Measurements from ENCODE around the gene TRIM65.

TRIM65 gene

DNA sequence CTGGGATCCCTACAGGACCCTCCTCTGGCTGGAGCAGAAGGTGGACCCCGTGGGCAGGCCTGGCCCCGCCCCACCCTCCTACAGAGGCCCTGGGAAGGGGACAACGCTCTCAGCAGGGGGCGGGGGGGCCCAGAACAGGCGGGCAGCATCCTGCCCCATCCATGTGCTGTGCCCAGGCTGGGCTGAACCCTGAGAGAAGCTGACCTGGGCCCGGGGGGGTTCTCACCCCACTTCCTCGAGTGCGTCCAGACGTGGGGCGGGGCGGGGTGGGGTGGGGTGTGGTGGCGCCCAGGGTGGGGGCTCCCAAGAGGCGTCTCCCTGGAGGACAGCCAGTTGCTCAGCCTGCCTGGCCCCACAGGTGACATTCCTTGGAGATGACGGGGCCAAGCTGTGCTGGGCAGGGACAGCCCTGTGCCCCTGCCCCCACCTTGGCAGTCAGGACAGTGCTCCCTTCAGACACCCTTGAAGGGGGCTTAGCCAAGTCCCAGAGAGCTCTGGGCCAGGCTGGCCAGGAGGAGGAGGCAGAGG is 52.2 kb downstream of the TRIM65 start:
- H3K18ac ChIP-seq (ENCODE audit: low read depth in 1 of 2, low read length in 2 of 2) = peak overlapping the region in 1 of 2 experiments; percentile 52
- peaks cover 42 to 50% of the 10 kb centered on the region in 2 experiments for H3K36me3 ChIP-seq (ENCODE audit: control insufficient read depth in 1 of 2, insufficient read depth in 2 of 2, low read depth in 1 of 2, low read length in 2 of 2)
- H2BK5ac ChIP-seq (ENCODE audit: low read depth, low read length, poor library complexity, severe bottlenecking) = no peak overlapping the region
- no peak overlapping the region for H3K4ac ChIP-seq (ENCODE audit: low read depth in 1 of 2, low read length in 2 of 2)
- peak overlapping the region; percentile 61 for H4K8ac ChIP-seq (ENCODE audit: low read length)
- H2AK5ac ChIP-seq (ENCODE audit: low read length, severe bottlenecking) = peak overlapping the region; percentile 85
- no peak for DNase-seq
- H3K4me2 ChIP-seq (ENCODE audit: low read length, poor library complexity, severe bottlenecking) = no peak overlapping the region
- H3K27ac ChIP-seq (ENCODE audit: low read length, poor library complexity, severe bottlenecking) = no peak overlapping the region
- H3K9me3 ChIP-seq (ENCODE audit: control insufficient read depth, low read length) = no peaks in the 10 kb centered on the region
- no peak overlapping the region for H2BK120ac ChIP-seq (ENCODE audit: low read depth, low read length)
- no peak overlapping the region for H3K23ac ChIP-seq (ENCODE audit: low read length in 2 of 2)
- no peaks in the 10 kb centered on the region for H3K27me3 ChIP-seq (ENCODE audit: control insufficient read depth in 1 of 2, insufficient read depth in 1 of 2, low read length in 2 of 2)
- H4K91ac ChIP-seq (ENCODE audit: low read length) = peak overlapping the region; percentile 70
- peak overlapping the region; percentile 6 for H3K9ac ChIP-seq (ENCODE audit: low read length)
- H3K4me3 ChIP-seq (ENCODE audit: insufficient read depth in 1 of 2, low read depth in 1 of 2, low read length in 2 of 2) = no peak overlapping the region
- peak overlapping the region in 1 of 2 experiments; percentile 84 for H3K14ac ChIP-seq (ENCODE audit: low read length in 2 of 2)
- WGBS = 79% methylated on average over 12 of the region's 14 CpGs
- no peak overlapping the region for H2BK15ac ChIP-seq (ENCODE audit: low read depth, poor library complexity, severe bottlenecking)
- H2AFZ ChIP-seq (ENCODE audit: low read depth, low read length) = no peak overlapping the region
- H3K79me1 ChIP-seq (replicated peaks; ENCODE audit: low read length, poor library complexity, severe bottlenecking) = peaks cover 12% of the 10 kb centered on the region
- peak overlapping the region in 1 of 2 experiments; percentile 43 for H2BK12ac ChIP-seq (ENCODE audit: low read length in 2 of 2)
- peaks cover 22% of the 10 kb centered on the region for H3K4me1 ChIP-seq (ENCODE audit: control insufficient read depth, insufficient read depth, low read depth, low read length)

DNA sequence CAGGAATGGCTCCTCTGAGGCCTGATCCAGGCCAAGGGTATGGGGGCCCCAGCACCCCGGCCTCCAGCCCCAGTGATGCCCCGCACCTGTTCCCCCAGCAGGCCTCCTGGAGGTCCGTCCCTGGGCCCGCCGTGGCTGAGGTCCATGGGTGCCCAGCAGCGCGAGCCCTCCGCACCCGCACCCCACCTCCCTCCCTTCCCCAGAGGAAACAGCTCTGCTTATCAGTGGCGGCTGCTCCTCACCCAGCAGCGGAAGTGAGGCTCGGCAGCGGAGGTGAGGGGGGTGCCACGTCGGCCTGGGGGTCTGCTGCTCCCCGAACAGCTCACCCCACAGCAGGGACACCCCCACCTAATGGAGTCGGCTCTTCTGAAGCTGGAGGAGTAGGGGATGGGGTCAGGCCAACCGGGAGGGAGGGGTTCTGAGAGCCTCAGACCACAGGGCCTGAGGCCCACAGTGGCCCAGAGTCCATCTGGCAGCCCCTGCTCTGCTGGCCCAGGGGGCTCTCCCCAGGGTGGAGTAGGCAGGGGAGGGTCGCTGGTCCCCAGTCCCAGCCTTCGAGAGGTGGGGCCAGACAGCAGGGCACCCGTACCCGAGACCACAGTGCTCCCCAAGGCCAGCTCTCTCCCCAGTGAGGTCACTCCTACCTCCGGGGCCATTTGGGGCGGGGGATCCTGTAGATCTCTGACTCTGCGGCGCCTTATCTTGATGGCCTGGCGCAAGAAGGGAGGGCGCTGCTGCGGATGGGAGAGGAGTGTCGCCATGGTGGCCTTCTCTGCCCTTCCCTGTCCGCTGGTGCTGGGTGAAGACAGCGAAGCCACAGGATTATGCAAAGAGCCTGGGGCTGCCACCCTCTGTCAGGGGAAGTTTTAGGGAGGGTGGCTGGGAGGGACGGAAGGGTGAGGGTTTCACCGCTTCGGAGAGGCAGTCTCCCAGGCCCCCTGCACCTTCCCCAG is 52.9 kb downstream of the TRIM65 start, which contains the start of gene UNC13D:
TSS of gene UNC13D (minus strand) at position 828 of the 953 bp plus-strand sequence. CDS start at position 761, 67 bp downstream.
- peak within 1 kb of the TSS; percentile 85 for H2AK5ac ChIP-seq (ENCODE audit: low read length, severe bottlenecking)
- H3K27me3 ChIP-seq (ENCODE audit: control insufficient read depth in 1 of 2, insufficient read depth in 1 of 2, low read length in 2 of 2) = no peaks in the 10 kb centered on the region
- no peak within 1 kb of the TSS for H2BK120ac ChIP-seq (ENCODE audit: low read depth, low read length)
- peak within 1 kb of the TSS; percentile 35 to 44 for H3K4ac ChIP-seq (ENCODE audit: low read depth in 1 of 2, low read length in 2 of 2)
- DNase-seq = no peak
- peaks cover 22% of the 10 kb centered on the region for H3K4me1 ChIP-seq (ENCODE audit: control insufficient read depth, insufficient read depth, low read depth, low read length)
- H3K4me3 ChIP-seq (ENCODE audit: insufficient read depth in 1 of 2, low read depth in 1 of 2, low read length in 2 of 2) = no peak within 1 kb of the TSS
- H2BK5ac ChIP-seq (ENCODE audit: low read depth, low read length, poor library complexity, severe bottlenecking) = no peak within 1 kb of the TSS
- no peak within 1 kb of the TSS for H2BK15ac ChIP-seq (ENCODE audit: low read depth, poor library complexity, severe bottlenecking)
- no peak within 1 kb of the TSS for H2AFZ ChIP-seq (ENCODE audit: low read depth, low read length)
- H3K9me3 ChIP-seq (ENCODE audit: control insufficient read depth, low read length) = no peaks in the 10 kb centered on the region
- H3K23ac ChIP-seq (ENCODE audit: low read length in 2 of 2) = no peak within 1 kb of the TSS
- H4K91ac ChIP-seq (ENCODE audit: low read length) = peak within 1 kb of the TSS; percentile 70
- WGBS = 89% methylated on average over 24 of the region's 35 CpGs
- peak within 1 kb of the TSS in 1 of 2 experiments; percentile 43 for H2BK12ac ChIP-seq (ENCODE audit: low read length in 2 of 2)
- peak within 1 kb of the TSS; percentile 83 for H4K8ac ChIP-seq (ENCODE audit: low read length)
- peak within 1 kb of the TSS; percentile 6 for H3K9ac ChIP-seq (ENCODE audit: low read length)
- no peak within 1 kb of the TSS for H3K4me2 ChIP-seq (ENCODE audit: low read length, poor library complexity, severe bottlenecking)
- H3K27ac ChIP-seq (ENCODE audit: low read length, poor library complexity, severe bottlenecking) = no peak within 1 kb of the TSS
- peak within 1 kb of the TSS in 1 of 2 experiments; percentile 84 for H3K14ac ChIP-seq (ENCODE audit: low read length in 2 of 2)
- peaks cover 35 to 43% of the 10 kb centered on the region in 2 experiments for H3K36me3 ChIP-seq (ENCODE audit: control insufficient read depth in 1 of 2, insufficient read depth in 2 of 2, low read depth in 1 of 2, low read length in 2 of 2)
- H3K79me1 ChIP-seq (replicated peaks; ENCODE audit: low read length, poor library complexity, severe bottlenecking) = peaks cover 7% of the 10 kb centered on the region
- H3K18ac ChIP-seq (ENCODE audit: low read depth in 1 of 2, low read length in 2 of 2) = peak within 1 kb of the TSS; percentile 52 to 55

GRCh38 chr17:75842963-75843576 is 53.7 kb downstream of the TRIM65 start:
- Histone ChIP-seq H3K9me3 (ENCODE audit: control insufficient read depth, low read length) (no peaks in the 10 kb centered on the region), H3K27me3 (ENCODE audit: control insufficient read depth in 1 of 2, insufficient read depth in 1 of 2, low read length in 2 of 2) (no peaks in the 10 kb centered on the region), H2BK5ac (ENCODE audit: low read depth, low read length, poor library complexity, severe bottlenecking) (no peak overlapping the region), H3K23ac (ENCODE audit: low read length in 2 of 2) (no peak overlapping the region), H3K4me2 (ENCODE audit: low read length, poor library complexity, severe bottlenecking) (no peak overlapping the region), H3K18ac (ENCODE audit: low read depth in 1 of 2, low read length in 2 of 2) (no peak overlapping the region), H3K4me1 (ENCODE audit: control insufficient read depth, insufficient read depth, low read depth, low read length) (peaks cover 22% of the 10 kb centered on the region), H3K4ac (ENCODE audit: low read depth in 1 of 2, low read length in 2 of 2) (no peak overlapping the region), H3K36me3 (ENCODE audit: control insufficient read depth in 1 of 2, insufficient read depth in 2 of 2, low read depth in 1 of 2, low read length in 2 of 2) (peaks cover 27 to 35% of the 10 kb centered on the region in 2 experiments), H4K91ac (ENCODE audit: low read length) (no peak overlapping the region), H2BK12ac (ENCODE audit: low read length in 2 of 2) (no peak overlapping the region), H3K14ac (ENCODE audit: low read length in 2 of 2) (no peak overlapping the region), H2AK5ac (ENCODE audit: low read length, severe bottlenecking) (no peak overlapping the region), H2BK15ac (ENCODE audit: low read depth, poor library complexity, severe bottlenecking) (no peak overlapping the region), H3K79me1 (replicated peaks; ENCODE audit: low read length, poor library complexity, severe bottlenecking) (peaks cover 7% of the 10 kb centered on the region), H2BK120ac (ENCODE audit: low read depth, low read length) (no peak overlapping the region), H3K9ac (ENCODE audit: low read length) (no peak overlapping the region), H2AFZ (ENCODE audit: low read depth, low read length) (no peak overlapping the region), H3K27ac (ENCODE audit: low read length, poor library complexity, severe bottlenecking) (no peak overlapping the region), H3K4me3 (ENCODE audit: insufficient read depth in 1 of 2, low read depth in 1 of 2, low read length in 2 of 2) (no peak overlapping the region), H4K8ac (ENCODE audit: low read length) (no peak overlapping the region)
- 91% methylated on average over 18 of the region's 22 CpGs for WGBS
- DNase-seq = no peak

DNA sequence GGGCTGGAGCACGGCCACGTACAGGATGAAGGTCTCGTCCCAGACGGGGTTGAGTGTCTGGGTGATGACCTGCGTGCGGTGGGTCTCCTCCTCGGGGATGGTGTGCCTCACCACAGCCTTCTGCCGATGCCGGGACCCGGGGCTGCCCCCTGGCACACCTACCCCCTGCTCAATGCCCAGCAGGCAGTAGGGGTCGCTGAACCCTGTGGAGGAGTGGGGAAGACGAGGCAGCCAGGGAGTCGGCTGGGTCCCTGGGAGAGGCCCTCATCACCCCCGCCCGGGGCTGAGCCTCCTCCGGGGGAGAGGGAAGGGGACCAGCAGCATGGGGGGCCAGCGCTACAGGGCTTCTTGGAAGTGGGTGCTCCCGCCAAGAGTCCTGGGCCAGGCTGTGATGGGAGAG is 54.3 kb downstream of the TRIM65 start:
- 94% methylated on average over 11 of the region's 18 CpGs for WGBS

More for the DNA sequence above, 54.3 kb downstream of the TRIM65 start:
- Histone ChIP-seq H3K4me3 (ENCODE audit: insufficient read depth in 1 of 2, low read depth in 1 of 2, low read length in 2 of 2) (no peak overlapping the region), H3K4me2 (ENCODE audit: low read length, poor library complexity, severe bottlenecking) (no peak overlapping the region), H3K27me3 (ENCODE audit: control insufficient read depth in 1 of 2, insufficient read depth in 1 of 2, low read length in 2 of 2) (no peaks in the 10 kb centered on the region), H3K14ac (ENCODE audit: low read length in 2 of 2) (no peak overlapping the region), H2AK5ac (ENCODE audit: low read length, severe bottlenecking) (no peak overlapping the region), H2BK12ac (ENCODE audit: low read length in 2 of 2) (no peak overlapping the region), H3K27ac (ENCODE audit: low read length, poor library complexity, severe bottlenecking) (no peak overlapping the region), H3K9me3 (ENCODE audit: control insufficient read depth, low read length) (no peaks in the 10 kb centered on the region), H2BK5ac (ENCODE audit: low read depth, low read length, poor library complexity, severe bottlenecking) (no peak overlapping the region), H3K18ac (ENCODE audit: low read depth in 1 of 2, low read length in 2 of 2) (no peak overlapping the region), H3K79me1 (replicated peaks; ENCODE audit: low read length, poor library complexity, severe bottlenecking) (peaks cover 3% of the 10 kb centered on the region), H3K9ac (ENCODE audit: low read length) (no peak overlapping the region), H2AFZ (ENCODE audit: low read depth, low read length) (no peak overlapping the region), H3K36me3 (ENCODE audit: control insufficient read depth in 1 of 2, insufficient read depth in 2 of 2, low read depth in 1 of 2, low read length in 2 of 2) (peaks cover 21 to 28% of the 10 kb centered on the region in 2 experiments), H3K23ac (ENCODE audit: low read length in 2 of 2) (no peak overlapping the region), H3K4ac (ENCODE audit: low read depth in 1 of 2, low read length in 2 of 2) (no peak overlapping the region), H4K8ac (ENCODE audit: low read length) (no peak overlapping the region), H4K91ac (ENCODE audit: low read length) (peak overlapping the region; percentile 53), H3K4me1 (ENCODE audit: control insufficient read depth, insufficient read depth, low read depth, low read length) (peaks cover 22% of the 10 kb centered on the region), H2BK120ac (ENCODE audit: low read depth, low read length) (no peak overlapping the region), H2BK15ac (ENCODE audit: low read depth, poor library complexity, severe bottlenecking) (peak overlapping the region; percentile 78)
- no peak for DNase-seq
